Tibial artery (tissue), 4 donors: Measurements from ENCODE around the gene TMEM239.

Experiments used
- DNase-seq, 2 donors: peaks; one replicate each; pipeline ENCODE4 v3.0.0-alpha.2; 2019
- H3K27ac ChIP-seq, 2 donors: fragments of 200-600 bp; sonication (generic) in 1 of 2; 1 replicate in 1 of 2; 2 replicates in 1 of 2; pipeline ENCODE4 v1.5.1; 2018 to 2019; ENCODE audit warnings: mild to moderate bottlenecking in 1 of 2
- H3K27me3 ChIP-seq, 2 donors: fragments of 200-600 bp; sonication (generic) in 1 of 2; one replicate each; pipeline versions ENCODE4 v1.5.1 to v1.6.0; 2016 to 2019
- H3K36me3 ChIP-seq, 3 donors: fragments of 200-600 bp; sonication (generic) in 2 of 3; one replicate each; pipeline ENCODE4 v1.5.1; 2016 to 2019; ENCODE audit warnings: mild to moderate bottlenecking in 2 of 3
- H3K4me1 ChIP-seq, 4 donors: fragments of 200-600 bp; sonication (generic) in 2 of 4; 1 replicate in 3 of 4; 2 replicates in 1 of 4; pipeline ENCODE4 v1.5.1; 2016 to 2019
- H3K4me3 ChIP-seq, 2 donors: fragments of 200-600 bp; sonication (generic) in 1 of 2; 1 replicate in 1 of 2; 2 replicates in 1 of 2; pipeline ENCODE4 v1.5.1; 2018 to 2019; ENCODE audit warnings: mild to moderate bottlenecking in 2 of 2
- H3K9me3 ChIP-seq, 3 donors: fragments of 200-600 bp; sonication (generic) in 1 of 3; one replicate each; pipeline ENCODE4 v1.5.1; 2016 to 2019
- CTCF ChIP-seq, 2 experiments: fragments of 200-600 bp in 1 of 2; fragments of 450-650 bp in 1 of 2; IDR thresholded peaks; one replicate each; pipeline ENCODE4 v1.5.1; 2017 to 2019; ENCODE audit warnings: antibody characterized with exemption in 2 of 2, mild to moderate bottlenecking in 1 of 2, moderate library complexity in 1 of 2
- intact Hi-C: fragments of 100-400 bp; cut with DNase I; formaldehyde crosslinking; loops from one replicate; pipeline ENCODE4 v1.15.0; 2023; ENCODE audit warnings: low total_unique reads

TMEM239 gene

GRCh38 chr20:2840967-2841531, 24.9 kb downstream of the TMEM239 start:
- H3K9me3 ChIP-seq: no peaks in the 10 kb centered on the region
- DNase-seq: peak in 1 of 2 donors; percentile 68
- no peak for TF ChIP-seq CTCF (IDR thresholded peaks at IDR 0.05)
- peaks cover 0 to 20% (median 0%) of the 10 kb centered on the region in 3 donors for H3K36me3 ChIP-seq
- peak overlapping the region; percentile 89 to 95 for H3K4me3 ChIP-seq
- intact Hi-C loops: no loop called here
- H3K27me3 ChIP-seq: no peaks in the 10 kb centered on the region
- peak overlapping the region; percentile 92 to 95 for H3K27ac ChIP-seq
- peaks cover 0 to 30% (median 17%) of the 10 kb centered on the region in 4 donors for H3K4me1 ChIP-seq

GRCh38 chr20:2845607-2846006, 29.4 kb downstream of the TMEM239 start:
- intact Hi-C loops: no loop called here
- Histone ChIP-seq H3K9me3 (no peaks in the 10 kb centered on the region), H3K4me1 (peaks cover 0 to 14% (median 9%) of the 10 kb centered on the region in 4 donors), H3K36me3 (no peaks in the 10 kb centered on the region), H3K27ac (no peak overlapping the region), H3K4me3 (no peak overlapping the region), H3K27me3 (no peaks in the 10 kb centered on the region)
- TF ChIP-seq CTCF (IDR thresholded peaks at IDR 0.05): no peak
- no peak for DNase-seq

DNA sequence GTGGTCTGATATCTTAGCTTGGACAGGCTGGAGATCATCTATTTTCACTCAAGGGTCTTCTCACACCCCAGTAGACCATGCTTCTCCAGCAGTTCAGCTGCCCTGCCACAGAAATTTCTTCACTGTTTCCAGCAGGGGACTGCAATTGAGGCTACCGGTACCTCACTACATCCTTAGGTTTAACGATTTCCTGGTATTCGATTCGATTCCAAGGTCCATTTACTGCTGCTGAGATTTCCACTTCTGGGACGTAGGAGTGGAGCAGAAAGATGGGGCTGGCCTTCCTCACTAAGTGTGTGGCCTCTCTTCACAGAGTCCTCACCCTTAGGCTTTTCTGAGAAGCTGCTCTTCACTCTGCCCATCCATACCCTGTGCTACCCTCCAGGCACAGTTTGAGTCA, 30.5 kb downstream of the TMEM239 start:
- Histone ChIP-seq H3K4me1 (peaks cover 0 to 6% (median 4%) of the 10 kb centered on the region in 4 donors), H3K27me3 (no peaks in the 10 kb centered on the region), H3K9me3 (no peaks in the 10 kb centered on the region), H3K36me3 (no peaks in the 10 kb centered on the region), H3K27ac (no peak overlapping the region), H3K4me3 (no peak overlapping the region)
- intact Hi-C loops: no loop called here
- DNase-seq: no peak
- no peak for TF ChIP-seq CTCF (IDR thresholded peaks at IDR 0.05)

DNA sequence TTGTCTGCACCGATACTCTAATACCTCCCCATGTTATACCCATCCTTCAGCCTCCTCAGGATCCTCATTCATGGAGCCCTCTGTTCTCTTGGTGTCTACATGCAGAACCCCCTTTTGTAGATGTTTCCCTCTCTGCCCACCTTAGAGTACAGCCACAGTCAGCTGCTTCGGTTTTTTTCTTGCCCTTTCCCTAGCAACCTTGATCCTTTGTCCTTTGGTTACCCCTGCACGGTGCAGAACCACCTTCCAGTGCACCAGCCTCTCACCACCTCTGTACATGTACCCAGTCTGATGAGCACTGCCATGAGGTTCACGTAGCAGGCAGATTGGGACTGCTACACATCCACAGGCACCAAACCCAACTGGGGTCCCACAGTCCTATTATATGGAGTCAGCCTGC, 31.6 kb downstream of the TMEM239 start:
- intact Hi-C loops: no loop called here
- no peaks in the 10 kb centered on the region for H3K27me3 ChIP-seq

DNA sequence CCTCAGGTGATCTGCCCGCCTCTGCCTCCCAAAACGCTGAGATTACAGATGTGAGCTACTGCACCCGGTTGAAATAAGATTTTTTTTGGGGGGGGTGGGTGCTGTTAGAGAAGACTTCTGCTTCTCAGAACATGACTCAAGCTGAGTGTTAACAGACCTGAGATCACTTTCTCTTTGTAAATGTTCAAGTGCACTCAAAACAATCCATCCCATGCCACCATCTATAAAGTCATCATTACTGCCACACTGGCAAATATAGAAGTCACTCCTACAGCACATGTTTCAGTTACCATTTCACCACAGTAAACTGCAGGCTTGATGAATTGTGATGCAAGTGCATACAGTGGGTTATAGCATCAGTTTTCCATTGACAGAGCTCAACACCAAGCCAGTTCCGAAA, 33.4 kb downstream of the TMEM239 start:
- Histone ChIP-seq H3K27ac (no peak overlapping the region), H3K4me3 (no peak overlapping the region), H3K27me3 (no peaks in the 10 kb centered on the region), H3K36me3 (no peaks in the 10 kb centered on the region), H3K4me1 (peaks cover 0 to 5% (median 0%) of the 10 kb centered on the region in 4 donors), H3K9me3 (no peaks in the 10 kb centered on the region)
- intact Hi-C loops: no loop called here
- TF ChIP-seq CTCF (IDR thresholded peaks at IDR 0.05): no peak
- DNase-seq: no peak

More for the DNA sequence above, 31.6 kb downstream of the TMEM239 start:
- H3K4me3 ChIP-seq: no peak overlapping the region
- TF ChIP-seq CTCF (IDR thresholded peaks at IDR 0.05): no peak
- no peak overlapping the region for H3K27ac ChIP-seq
- no peaks in the 10 kb centered on the region for H3K36me3 ChIP-seq
- H3K9me3 ChIP-seq: no peaks in the 10 kb centered on the region
- H3K4me1 ChIP-seq: peaks cover 0 to 5% (median 0%) of the 10 kb centered on the region in 4 donors
- DNase-seq: no peak

DNA sequence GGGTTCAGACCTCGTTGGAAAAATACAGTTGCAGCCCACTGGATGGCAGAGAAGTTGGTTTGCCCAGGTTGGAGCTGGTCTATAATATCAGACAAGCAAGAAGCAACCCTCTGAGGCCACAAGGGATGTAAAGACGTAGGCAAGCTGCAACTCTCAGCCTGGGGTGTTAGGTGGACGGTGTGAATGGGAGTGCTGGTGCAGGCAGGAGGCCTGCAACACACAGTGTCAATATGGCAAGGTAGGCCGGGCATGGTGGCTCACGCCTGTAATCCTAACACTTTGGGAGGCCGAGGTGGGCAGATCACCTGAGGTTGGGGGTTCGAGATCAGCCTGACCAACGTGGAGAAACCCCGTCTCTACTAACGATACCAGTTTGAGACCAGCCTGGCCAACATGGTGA, 34.9 kb downstream of the TMEM239 start:
- no peak overlapping the region for H3K4me3 ChIP-seq
- no peaks in the 10 kb centered on the region for H3K36me3 ChIP-seq
- H3K27ac ChIP-seq: no peak overlapping the region
- H3K27me3 ChIP-seq: no peaks in the 10 kb centered on the region
- H3K4me1 ChIP-seq: peaks cover 0 to 5% (median 0%) of the 10 kb centered on the region in 4 donors
- no peak for TF ChIP-seq CTCF (IDR thresholded peaks at IDR 0.05)
- intact Hi-C loops: no loop called here
- no peaks in the 10 kb centered on the region for H3K9me3 ChIP-seq
- no peak for DNase-seq
